T-cell (primary cell): ENCODE data around the gene PRKCD. TPM values are rescaled to one million over a fixed set of nuclear protein-coding genes. Genes with fewer than 3 reads are reported as not detected.

Experiments
- ATAC-seq, 4 experiments: fragments of 200-7000 bp in 3 of 4; fragments of 150-1000 bp in 1 of 4; cut with Tn5 transposase; replicated peaks in 1 of 4; 1 replicate in 3 of 4; 2 replicates in 1 of 4; pipeline ENCODE4 v1.10.0; 2021; ENCODE audit warnings: moderate library complexity in 3 of 4, mild to moderate bottlenecking in 2 of 4, moderate number of reproducible peaks in 1 of 4
- CTCF ChIA-PET, 2 donors: fragments of 300-600 bp; sonication (Branson Sonifier 250); formaldehyde crosslinking; loops; one replicate each; lab custom pipeline; 2022; ENCODE audit warnings: antibody characterized with exemption in 2 of 2; lab: Charles Lee
- POLR2A ChIA-PET, 2 donors: fragments of 300-600 bp; sonication (Branson Sonifier 250); formaldehyde crosslinking; loops; one replicate each; lab custom pipeline; 2022; ENCODE audit warnings: antibody characterized with exemption in 2 of 2; lab: Charles Lee
- DNase-seq, 35 experiments: peaks; one replicate each; pipeline versions ENCODE4 v3.0.0 to v3.0.0-alpha.2; 2013 to 2023
- H3K27ac ChIP-seq: one replicate; pipeline ENCODE4 v1.5.1; 2013; ENCODE audit warnings: low read length
- H3K27me3 ChIP-seq, 2 experiments: replicated peaks in 1 of 2; 1 replicate in 1 of 2; 2 replicates in 1 of 2; pipeline versions ENCODE4 v1.6.1 to v1.7.0; 2013; ENCODE audit warnings: low read length in 1 of 2, mixed read lengths in 1 of 2; ENCODE audit not compliant: control insufficient read depth in 2 of 2, insufficient read depth in 2 of 2; ENCODE audit errors: extremely low read depth in 1 of 2
- H3K36me3 ChIP-seq, 2 donors: 1 replicate in 1 of 2; 2 replicates in 1 of 2; pipeline versions ENCODE4 v1.6.1 to v1.7.0; 2013; ENCODE audit warnings: low read length in 1 of 2; ENCODE audit not compliant: control insufficient read depth in 2 of 2, insufficient read depth in 1 of 2; ENCODE audit errors: extremely low read depth in 1 of 2
- H3K4me1 ChIP-seq, 2 experiments: 1 replicate in 1 of 2; 2 replicates in 1 of 2; pipeline versions ENCODE4 v1.6.1 to v1.7.0; 2013; ENCODE audit warnings: low read length in 2 of 2, mixed read lengths in 1 of 2; ENCODE audit not compliant: insufficient read depth in 2 of 2, control insufficient read depth in 1 of 2; ENCODE audit errors: extremely low read depth in 1 of 2
- H3K4me3 ChIP-seq, 2 donors: 1 replicate in 1 of 2; 2 replicates in 1 of 2; pipeline versions ENCODE4 v1.5.1 to v1.7.0; 2013; ENCODE audit warnings: mild to moderate bottlenecking in 2 of 2, low read length in 1 of 2, moderate library complexity in 1 of 2; ENCODE audit not compliant: control insufficient read depth in 1 of 2; ENCODE audit errors: extremely low read depth in 1 of 2
- H3K9me3 ChIP-seq: 2 replicates; pipeline ENCODE4 v1.7.0; 2013
- H3K27ac Mint-ChIP-seq, 2 donors: one replicate each; pipeline ENCODE4 v1.8.0; 2020 to 2021; ENCODE audit warnings: mild to moderate bottlenecking in 2 of 2, mixed read lengths in 2 of 2
- H3K27me3 Mint-ChIP-seq, 2 donors: one replicate each; pipeline ENCODE4 v1.8.0; 2021 to 2022; ENCODE audit warnings: mixed read lengths in 2 of 2
- H3K36me3 Mint-ChIP-seq: one replicate; pipeline ENCODE4 v1.8.0; 2021; ENCODE audit warnings: mixed read lengths
- H3K4me1 Mint-ChIP-seq, 3 donors: one replicate each; pipeline ENCODE4 v1.8.0; 2020 to 2022; ENCODE audit warnings: mixed read lengths in 3 of 3, mild to moderate bottlenecking in 1 of 3
- H3K4me3 Mint-ChIP-seq, 3 donors: one replicate each; pipeline ENCODE4 v1.8.0; 2020 to 2022; ENCODE audit warnings: mild to moderate bottlenecking in 3 of 3, mixed read lengths in 3 of 3, moderate library complexity in 3 of 3
- H3K9me3 Mint-ChIP-seq, 3 donors: one replicate each; pipeline ENCODE4 v1.8.0; 2020 to 2022; ENCODE audit warnings: mixed read lengths in 3 of 3
- WGBS: methylation state at CpG from one replicate; pipeline ENCODE4 v1.1.5; 2013; ENCODE audit warnings: missing lambda C conversion rate; ENCODE audit not compliant: insufficient coverage; 5-methylcytosine and 5-hydroxymethylcytosine counted together
- total RNA-seq, 35 experiments: library from RNA in 6 of 35; stranded (reverse) in 6 of 35; fragments of 120-200 nt in 1 of 35; gene quantifications; one replicate each; pipeline versions ENCODE4 v1.2.1 to v1.2.4 and lab custom pipeline; 2013 to 2026

Gene PRKCD
- total RNA-seq, 5 donors from 2014 or later (not counting 1 experiment from before 2014, with no cell fraction given) = 15.3 to 23.3 (median 19.2) TPM

GRCh38 chr3:53166781-53167291 lies 5.8 kb downstream of the PRKCD start:
- POLR2A ChIA-PET = no interaction called here
- Histone ChIP-seq H3K36me3 (peaks cover 0 to 5% of the 10 kb centered on the region in 2 donors), H3K4me3 (no peak overlapping the region), H3K9me3 (no peaks in the 10 kb centered on the region), H3K4me1 (peaks cover 8 to 61% of the 10 kb centered on the region in 2 experiments), H3K27ac (no peak overlapping the region), H3K27me3 (no peaks in the 10 kb centered on the region)
- H3K9me3 Mint-ChIP-seq = no peaks in the 10 kb centered on the region
- H3K36me3 Mint-ChIP-seq = no peaks in the 10 kb centered on the region
- DNase-seq (peak in 1 of 35 experiments; percentile 33), ATAC-seq (no peak)
- no peaks in the 10 kb centered on the region for H3K27me3 Mint-ChIP-seq
- CTCF ChIA-PET = no interaction called here
- H3K4me3 Mint-ChIP-seq = no peak overlapping the region
- peaks cover 47 to 64% (median 63%) of the 10 kb centered on the region in 3 donors for H3K4me1 Mint-ChIP-seq
- 73% methylated on average over 9 of the region's 9 CpGs for WGBS
- H3K27ac Mint-ChIP-seq = no peak overlapping the region

GRCh38 chr3:53167418-53168174 lies 6.6 kb downstream of the PRKCD start:
- Mint-ChIP-seq H3K27me3 (no peaks in the 10 kb centered on the region), H3K27ac (no peak overlapping the region), H3K36me3 (no peaks in the 10 kb centered on the region), H3K4me3 (no peak overlapping the region), H3K9me3 (no peaks in the 10 kb centered on the region), H3K4me1 (peaks cover 49 to 62% (median 59%) of the 10 kb centered on the region in 3 donors)
- Histone ChIP-seq H3K9me3 (no peaks in the 10 kb centered on the region), H3K27me3 (no peaks in the 10 kb centered on the region), H3K4me3 (no peak overlapping the region), H3K4me1 (peaks cover 3 to 56% of the 10 kb centered on the region in 2 experiments), H3K36me3 (peaks cover 0 to 5% of the 10 kb centered on the region in 2 donors), H3K27ac (no peak overlapping the region)
- WGBS = 90% methylated on average over 4 of the region's 7 CpGs
- ATAC-seq = no peak
- no peak for DNase-seq
- POLR2A ChIA-PET = no interaction called here
- CTCF ChIA-PET = no interaction called here

- Mint-ChIP-seq H3K36me3 (no peaks in the 10 kb centered on the region), H3K4me1 (peaks cover 44 to 55% (median 51%) of the 10 kb centered on the region in 3 donors), H3K9me3 (no peaks in the 10 kb centered on the region), H3K27me3 (no peaks in the 10 kb centered on the region), H3K4me3 (no peak overlapping the region), H3K27ac (no peak overlapping the region)
- H3K4me3 ChIP-seq = no peak overlapping the region
- POLR2A ChIA-PET = no interaction called here
- ATAC-seq = no peak
- H3K27ac ChIP-seq = no peak overlapping the region
- no peaks in the 10 kb centered on the region for H3K27me3 ChIP-seq
- 98% methylated on average over 14 of the region's 15 CpGs for WGBS
- H3K4me1 ChIP-seq = peaks cover 0 to 49% of the 10 kb centered on the region in 2 experiments
- no peaks in the 10 kb centered on the region for H3K9me3 ChIP-seq
- DNase-seq = no peak
- H3K36me3 ChIP-seq = peaks cover 0 to 5% of the 10 kb centered on the region in 2 donors
- CTCF ChIA-PET = no interaction called here
These were observed 7.3 kb downstream of the PRKCD start for GRCh38 chr3:53168175-53168923.

- H3K36me3 ChIP-seq = peaks cover 0 to 9% of the 10 kb centered on the region in 2 donors
- POLR2A ChIA-PET = interaction anchor here in 1 of 2 donors (0.5 kb wide), 1 partner anchor 10 kb away, joined by 13 read pairs; no protein-coding TSS in a partner anchor
- no peak for ATAC-seq
These were observed 8.2 kb downstream of the PRKCD start for GRCh38 chr3:53169045-53169831.

GRCh38 chr3:53169832-53170324 lies 8.9 kb downstream of the PRKCD start:
- Histone ChIP-seq H3K27me3 (no peaks in the 10 kb centered on the region), H3K4me3 (no peak overlapping the region), H3K4me1 (peaks cover 0 to 44% of the 10 kb centered on the region in 2 experiments), H3K36me3 (peaks cover 0 to 9% of the 10 kb centered on the region in 2 donors), H3K9me3 (no peaks in the 10 kb centered on the region), H3K27ac (no peak overlapping the region)
- Mint-ChIP-seq H3K27me3 (no peaks in the 10 kb centered on the region), H3K36me3 (peaks cover 3% of the 10 kb centered on the region), H3K4me3 (no peak overlapping the region), H3K27ac (no peak overlapping the region), H3K9me3 (no peaks in the 10 kb centered on the region), H3K4me1 (peaks cover 43 to 53% (median 52%) of the 10 kb centered on the region in 3 donors)
- POLR2A ChIA-PET = interaction anchor here (0.5 kb wide), 2 partner anchors 11 to 588 kb away, joined by 4 to 13 read pairs; no protein-coding TSS in a partner anchor
- WGBS = 97% methylated on average over 7 of the region's 9 CpGs
- ATAC-seq (no peak), DNase-seq (no peak)
- CTCF ChIA-PET = no interaction called here

More at GRCh38 chr3:53169045-53169831, 8.2 kb downstream of the PRKCD start:
- no peak overlapping the region for H3K4me3 ChIP-seq
- H3K27me3 ChIP-seq = no peaks in the 10 kb centered on the region
- DNase-seq = no peak
- H3K4me1 Mint-ChIP-seq = peaks cover 43 to 53% (median 52%) of the 10 kb centered on the region in 3 donors
- 83% methylated on average over 15 of the region's 15 CpGs for WGBS
- no peak overlapping the region for H3K4me3 Mint-ChIP-seq
- H3K27ac Mint-ChIP-seq = no peak overlapping the region
- no peaks in the 10 kb centered on the region for H3K27me3 Mint-ChIP-seq
- H3K9me3 Mint-ChIP-seq = no peaks in the 10 kb centered on the region
- H3K36me3 Mint-ChIP-seq = peaks cover 3% of the 10 kb centered on the region
- H3K9me3 ChIP-seq = no peaks in the 10 kb centered on the region
- peaks cover 0 to 44% of the 10 kb centered on the region in 2 experiments for H3K4me1 ChIP-seq
- no peak overlapping the region for H3K27ac ChIP-seq
- CTCF ChIA-PET = no interaction called here
